Activated CD8-positive, alpha-beta memory T cell treated with anti-CD3 and anti-CD28 coated beads for 48 hours (primary cell): ENCODE data around the gene UBAP2L.

Experiments
- DNase-seq, 3 experiments: peaks; one replicate each; pipeline ENCODE4 v3.0.0-alpha.2; 2020; ENCODE audit warnings: low read depth in 2 of 3, low spot score in 2 of 3

UBAP2L gene

GRCh38 chr1:154220071-154220969 is at the start of gene UBAP2L:
UBAP2L (plus strand) TSS chr1:154220955; CDS start chr1:154225124, 4,169 bp downstream.
- DNase-seq, result peak; percentile 91 to 99 (median 92)

GRCh38 chr1:154171223-154171583 is 49.6 kb upstream of the UBAP2L start:
- no peak for DNase-seq

GRCh38 chr1:154171880-154172279 is 48.9 kb upstream of the UBAP2L start:
- no peak for DNase-seq

- DNase-seq, result no peak
Observed at GRCh38 chr1:154174654-154175053, 46.1 kb upstream of the UBAP2L start.

GRCh38 chr1:154176337-154176736 is 44.4 kb upstream of the UBAP2L start:
- no peak for DNase-seq

- no peak for DNase-seq
Observed at GRCh38 chr1:154178013-154178412, 42.7 kb upstream of the UBAP2L start.

GRCh38 chr1:154178911-154179811 is 41.6 kb upstream of the UBAP2L start:
- no peak for DNase-seq

GRCh38 chr1:154179946-154180687 is 40.6 kb upstream of the UBAP2L start:
- DNase-seq, result no peak

GRCh38 chr1:154181944-154182343 is 38.8 kb upstream of the UBAP2L start:
- DNase-seq, result no peak

GRCh38 chr1:154182344-154183045 is 38.3 kb upstream of the UBAP2L start:
- DNase-seq, result peak; percentile 58 to 82 (median 77)

GRCh38 chr1:154183046-154183915 is 37.5 kb upstream of the UBAP2L start:
- DNase-seq, result peak; percentile 92 to 94 (median 93)

GRCh38 chr1:154186177-154186576 is 34.6 kb upstream of the UBAP2L start:
- peak in 2 of 3 experiments; percentile 34 to 42 for DNase-seq

GRCh38 chr1:154186852-154187501 is 33.8 kb upstream of the UBAP2L start:
- DNase-seq, result no peak

GRCh38 chr1:154190550-154190949 is 30.2 kb upstream of the UBAP2L start:
- no peak for DNase-seq

GRCh38 chr1:154191990-154192461 is 28.7 kb upstream of the UBAP2L start, which contains the start of gene TPM3:
TPM3 (minus strand) TSS chr1:154192100; CDS start chr1:154192018, 82 bp downstream.
- no peak for DNase-seq

- DNase-seq, result no peak
Observed at GRCh38 chr1:154192476-154192875, 28.3 kb upstream of the UBAP2L start.

- no peak for DNase-seq
Observed at GRCh38 chr1:154193821-154194220, 26.9 kb upstream of the UBAP2L start.

GRCh38 chr1:154198756-154199562 is 21.8 kb upstream of the UBAP2L start:
- DNase-seq, result peak in 1 of 3 experiments; percentile 25
